A549 (cell line): ENCODE data around the gene STOX1. TPM values are rescaled to one million over a fixed set of nuclear protein-coding genes. Genes with fewer than 3 reads are reported as not detected.

Experiments used
- ATAC-seq, 2 experiments: fragments of 200-7000 bp in 1 of 2; fragments of >200 bp in 1 of 2; cut with Nextera tagmentation in 1 of 2; cut with Tn5 transposase in 1 of 2; 3 replicates each; pipeline versions ENCODE4 v1.8.0 to v1.9.1; 2018 to 2020; ENCODE audit warnings: mild to moderate bottlenecking in 1 of 2, moderate library complexity in 1 of 2
- CTCF ChIA-PET: fragments of 300-600 bp; sonication (Branson Sonifier 250); formaldehyde crosslinking; extraction: SDS; loops from one replicate; lab custom pipeline; 2021; ENCODE audit warnings: antibody characterized with exemption, inconsistent platforms; lab: Yijun Ruan, JAX
- POLR2A ChIA-PET: fragments of 350-600 bp; formaldehyde crosslinking; extraction: SDS; loops from one replicate; lab custom pipeline; 2021; ENCODE audit warnings: antibody characterized with exemption, inconsistent platforms; lab: Yijun Ruan, JAX
- DNase-seq, 2 experiments: peaks; one replicate each; pipeline versions ENCODE4 v3.0.0 to v3.0.0-alpha.2; 2011 to 2016; ENCODE audit warnings: low read depth in 1 of 2, low spot score in 1 of 2
- FAIRE-seq: peaks from 2 replicates; lab custom pipeline; 2011; peaks lifted over from hg19 to GRCh38; lab: Jason Lieb, UNC
- H3K27ac ChIP-seq, 2 experiments: fragments of >200 bp; sonication (Bioruptor Twin); formaldehyde crosslinking; 3 replicates each; pipeline ENCODE4 v1.5.1; 2016 to 2017
- H3K4me1 ChIP-seq: fragments of >200 bp; sonication (Bioruptor Twin); formaldehyde crosslinking; 3 replicates; pipeline ENCODE4 v1.6.1; 2016
- H3K4me2 ChIP-seq: fragments of >200 bp; sonication (Bioruptor Twin); formaldehyde crosslinking; 3 replicates; pipeline ENCODE4 v1.6.1; 2016
- H3K4me3 ChIP-seq: fragments of >200 bp; sonication (Bioruptor Twin); formaldehyde crosslinking; 3 replicates; pipeline ENCODE4 v1.5.1; 2016
- H3K9me3 ChIP-seq: fragments of >200 bp; sonication (Bioruptor Twin); formaldehyde crosslinking; 3 replicates; pipeline ENCODE4 v1.6.1; 2016
- ATOH8 ChIP-seq: fragments of 250-450 bp; sonication (Bioruptor Pico); IDR thresholded peaks from 2 replicates; pipeline ENCODE4 v1.5.0; 2020; ENCODE audit warnings: low read depth, mild to moderate bottlenecking, moderate library complexity
- BHLHE40 ChIP-seq: IDR thresholded peaks from 2 replicates; pipeline ENCODE4 v1.6.1; 2012; ENCODE audit warnings: low read depth, low read length, inconsistent platforms
- CBX2 ChIP-seq: fragments of 200-600 bp; sonication (generic); IDR thresholded peaks from 2 replicates; pipeline ENCODE4 v1.6.1; 2016; ENCODE audit warnings: low read depth, mild to moderate bottlenecking, borderline replicate concordance
- CBX8 ChIP-seq: fragments of 200-600 bp; sonication (generic); IDR thresholded peaks from 2 replicates; pipeline ENCODE4 v1.6.1; 2016
- CHD2 ChIP-seq: fragments of 150-350 bp; IDR thresholded peaks from 2 replicates; pipeline ENCODE4 v1.6.1; 2014; ENCODE audit warnings: low read length; ENCODE audit not compliant: partially characterized antibody
- E2F6 ChIP-seq: IDR thresholded peaks from 2 replicates; pipeline ENCODE4 v1.6.1; 2012; ENCODE audit warnings: low read depth, borderline replicate concordance
- EHMT2 ChIP-seq: fragments of 200-600 bp; sonication (generic); IDR thresholded peaks from 2 replicates; pipeline ENCODE4 v1.6.1; 2016; ENCODE audit warnings: antibody characterized with exemption, low read depth, mild to moderate bottlenecking, moderate library complexity
- ELK1 ChIP-seq: fragments of 150-350 bp; IDR thresholded peaks from 2 replicates; pipeline ENCODE4 v1.6.1; 2014; ENCODE audit warnings: low read depth, mild to moderate bottlenecking, low read length
- EP300 ChIP-seq, 2 experiments: fragments of >200 bp; sonication (Bioruptor Twin); formaldehyde crosslinking; IDR thresholded peaks; 2 replicates in 1 of 2; 3 replicates in 1 of 2; pipeline ENCODE4 v1.6.1; 2016 to 2017
- FOSB ChIP-seq: fragments of 250-450 bp; sonication (Bioruptor Pico); IDR thresholded peaks from 2 replicates; pipeline ENCODE4 v1.5.0; 2020; ENCODE audit warnings: mild to moderate bottlenecking, moderate library complexity
- FOXS1 ChIP-seq: fragments of 250-450 bp; sonication (Bioruptor Pico); IDR thresholded peaks from 2 replicates; pipeline ENCODE4 v1.5.0; 2020; ENCODE audit warnings: mild to moderate bottlenecking, moderate library complexity
- HOXA7 ChIP-seq: fragments of 250-450 bp; sonication (Bioruptor Pico); IDR thresholded peaks from 2 replicates; pipeline ENCODE4 v1.5.0; 2020; ENCODE audit warnings: mild to moderate bottlenecking, moderate library complexity
- JUN ChIP-seq, 2 experiments: fragments of >200 bp; sonication (Bioruptor Twin); formaldehyde crosslinking; IDR thresholded peaks; 2 replicates in 1 of 2; 3 replicates in 1 of 2; pipeline ENCODE4 v1.6.1; 2016 to 2017
- KDM1A ChIP-seq: fragments of 200-600 bp; sonication (generic); IDR thresholded peaks from 2 replicates; pipeline ENCODE4 v1.6.1; 2016; ENCODE audit warnings: low read depth, mild to moderate bottlenecking
- MAZ ChIP-seq: fragments of 150-350 bp; IDR thresholded peaks from 2 replicates; pipeline ENCODE4 v1.6.1; 2014; ENCODE audit warnings: antibody characterized with exemption, low read depth, low read length, borderline replicate concordance
- NR3C1 ChIP-seq: fragments of >200 bp; sonication (Bioruptor Twin); formaldehyde crosslinking; IDR thresholded peaks from 3 replicates; pipeline ENCODE4 v1.6.1; 2017
- RARB ChIP-seq: fragments of 250-450 bp; sonication (Bioruptor Pico); IDR thresholded peaks from 2 replicates; pipeline ENCODE4 v1.8.0; 2021; ENCODE audit warnings: mild to moderate bottlenecking, moderate library complexity
- RCOR1 ChIP-seq: fragments of 150-350 bp; IDR thresholded peaks from 2 replicates; pipeline ENCODE4 v1.6.1; 2014; ENCODE audit warnings: antibody characterized with exemption, low read length, low read depth
- RNF2 ChIP-seq: fragments of 200-600 bp; sonication (generic); IDR thresholded peaks from 2 replicates; pipeline ENCODE4 v1.6.1; 2016; ENCODE audit warnings: low read depth, mild to moderate bottlenecking, antibody characterized with exemption, moderate library complexity, borderline replicate concordance
- ZNF302 ChIP-seq: fragments of 250-450 bp; sonication (Bioruptor Pico); IDR thresholded peaks from 2 replicates; pipeline ENCODE4 v1.9.0; 2021; ENCODE audit warnings: inconsistent platforms, mild to moderate bottlenecking, moderate library complexity
- WGBS: methylation state at CpG from one replicate; pipeline ENCODE4 v1.1.6; 2017; ENCODE audit errors: missing lambda C conversion rate; 5-methylcytosine and 5-hydroxymethylcytosine counted together
- polyA plus RNA-seq, 4 experiments: library from polyadenylated mRNA; depleted of rRNA in 3 of 4; stranded (reverse); fragments of >200 nt; fragmentation: RNase III in 1 of 4; extraction: RNeasy Plus Mini Kit Qiagen cat#74134 plus additional on column Dnase treatment in 1 of 4; gene quantifications; 2 replicates in 3 of 4; 3 replicates in 1 of 4; pipeline ENCODE4 v1.2.3, GENCODE V29; 2011 to 2017
- TF ChIP-seq, protein P1 (sequence below): fragments of 450-650 bp; IDR thresholded peaks from 2 replicates; pipeline ENCODE4 v1.6.1; 2014; ENCODE audit warnings: antibody characterized with exemption
- TF ChIP-seq, protein P2 (sequence below): IDR thresholded peaks from 2 replicates; pipeline ENCODE4 v1.6.1; 2012
- TF ChIP-seq, protein P3 (sequence below): IDR thresholded peaks from 2 replicates; pipeline ENCODE4 v1.6.1; 2012

Gene STOX1
- polyA plus RNA-seq, 2 of the 4 experiments (the other 2 are of a cell fraction) = 0.94 to 1.6 TPM

- no peak for TF ChIP-seq RCOR1
- TF ChIP-seq ELK1 = no peak
- TF ChIP-seq, protein P1, sequence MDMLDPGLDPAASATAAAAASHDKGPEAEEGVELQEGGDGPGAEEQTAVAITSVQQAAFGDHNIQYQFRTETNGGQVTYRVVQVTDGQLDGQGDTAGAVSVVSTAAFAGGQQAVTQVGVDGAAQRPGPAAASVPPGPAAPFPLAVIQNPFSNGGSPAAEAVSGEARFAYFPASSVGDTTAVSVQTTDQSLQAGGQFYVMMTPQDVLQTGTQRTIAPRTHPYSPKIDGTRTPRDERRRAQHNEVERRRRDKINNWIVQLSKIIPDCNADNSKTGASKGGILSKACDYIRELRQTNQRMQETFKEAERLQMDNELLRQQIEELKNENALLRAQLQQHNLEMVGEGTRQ = no peak
- no peak for TF ChIP-seq CBX2
- TF ChIP-seq MAZ = no peak
- TF ChIP-seq CBX8 = no peak
- TF ChIP-seq, protein P2, sequence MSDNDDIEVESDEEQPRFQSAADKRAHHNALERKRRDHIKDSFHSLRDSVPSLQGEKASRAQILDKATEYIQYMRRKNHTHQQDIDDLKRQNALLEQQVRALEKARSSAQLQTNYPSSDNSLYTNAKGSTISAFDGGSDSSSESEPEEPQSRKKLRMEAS = no peak
Measured at GRCh38 chr10:68879628-68880027, 52.3 kb downstream of the STOX1 start (continued).

GRCh38 chr10:68880181-68880580 lies 52.9 kb downstream of the STOX1 start:
- no peak overlapping the region for H3K27ac ChIP-seq
- POLR2A ChIA-PET = no interaction called here
- 79% methylated on average over 4 of the region's 4 CpGs for WGBS
- no peak overlapping the region for H3K4me2 ChIP-seq
- CTCF ChIA-PET = interaction anchor here (1.1 to 2.2 kb wide), 2 partner anchors 17 to 29 kb away, joined by 3 to 9 read pairs; no protein-coding TSS in a partner anchor
- TF ChIP-seq FOXS1 (CRISPR knock-in tag) = no peak
- TF ChIP-seq BHLHE40 = no peak
- TF ChIP-seq CBX2 = no peak
- TF ChIP-seq EHMT2 = no peak
- TF ChIP-seq NR3C1 = no peak
- TF ChIP-seq CHD2 = no peak
- TF ChIP-seq JUN (IDR thresholded peaks at IDR 0.05) = no peak
- TF ChIP-seq CBX8 = no peak
- no peak for TF ChIP-seq ZNF302
- no peak for TF ChIP-seq E2F6
- TF ChIP-seq EP300 (IDR thresholded peaks at IDR 0.05) = no peak
- TF ChIP-seq, protein P3, sequence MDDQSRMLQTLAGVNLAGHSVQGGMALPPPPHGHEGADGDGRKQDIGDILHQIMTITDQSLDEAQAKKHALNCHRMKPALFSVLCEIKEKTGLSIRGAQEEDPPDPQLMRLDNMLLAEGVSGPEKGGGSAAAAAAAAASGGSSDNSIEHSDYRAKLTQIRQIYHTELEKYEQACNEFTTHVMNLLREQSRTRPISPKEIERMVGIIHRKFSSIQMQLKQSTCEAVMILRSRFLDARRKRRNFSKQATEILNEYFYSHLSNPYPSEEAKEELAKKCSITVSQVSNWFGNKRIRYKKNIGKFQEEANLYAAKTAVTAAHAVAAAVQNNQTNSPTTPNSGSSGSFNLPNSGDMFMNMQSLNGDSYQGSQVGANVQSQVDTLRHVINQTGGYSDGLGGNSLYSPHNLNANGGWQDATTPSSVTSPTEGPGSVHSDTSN = no peak
- TF ChIP-seq HOXA7 (CRISPR knock-in tag) = no peak
- TF ChIP-seq KDM1A = no peak
- TF ChIP-seq, protein P1 = no peak
- TF ChIP-seq ATOH8 (CRISPR knock-in tag) = no peak
- no peak for TF ChIP-seq RNF2
- no peak for TF ChIP-seq FOSB
- TF ChIP-seq RARB (CRISPR knock-in tag) = no peak
- TF ChIP-seq, all 56 proteins: peak for 0
- no peaks in the 10 kb centered on the region for H3K9me3 ChIP-seq
- no peak overlapping the region for H3K4me3 ChIP-seq
- 0 out of 3 replicates have a peak, but pooled peaks cover 6% of the 10 kb centered on the region for H3K4me1 ChIP-seq
- FAIRE-seq (no peak), DNase-seq (no peak), ATAC-seq (no peak)
